HG02885 (cell line): ENCODE measurements around the gene POC1A.

Experiments used
- ATAC-seq: cut with Tn5 transposase; IDR thresholded peaks from one replicate; pipeline ENCODE4 v1.9.1; 2021; ENCODE audit warnings: mild to moderate bottlenecking; ENCODE audit not compliant: unreplicated experiment, poor library complexity

Gene POC1A

GRCh38 chr3:52072020-52072419, 82.2 kb downstream of the POC1A start:
- ATAC-seq: no peak

GRCh38 chr3:52070724-52071621, 83.2 kb downstream of the POC1A start:
- ATAC-seq: no peak

GRCh38 chr3:52069855-52070254, 84.4 kb downstream of the POC1A start:
- no peak for ATAC-seq

GRCh38 chr3:52069135-52069534, 85.1 kb downstream of the POC1A start:
- no peak for ATAC-seq

- ATAC-seq: no peak
Measured at GRCh38 chr3:52068730-52069129, 85.5 kb downstream of the POC1A start.

GRCh38 chr3:52068055-52068571, 86.1 kb downstream of the POC1A start:
- no peak for ATAC-seq

GRCh38 chr3:52067526-52067925, 86.7 kb downstream of the POC1A start:
- ATAC-seq: no peak

- no peak for ATAC-seq
Measured at GRCh38 chr3:52067046-52067445, 87.2 kb downstream of the POC1A start.

GRCh38 chr3:52065264-52065756, 88.9 kb downstream of the POC1A start:
- no peak for ATAC-seq

- no peak for ATAC-seq
Measured at GRCh38 chr3:52064561-52064960, 89.7 kb downstream of the POC1A start.

GRCh38 chr3:52063026-52063723, 91.0 kb downstream of the POC1A start:
- ATAC-seq: no peak

GRCh38 chr3:52062505-52062904, 91.7 kb downstream of the POC1A start:
- ATAC-seq: peak; percentile 45

GRCh38 chr3:52061121-52061910, 92.9 kb downstream of the POC1A start:
- no peak for ATAC-seq

GRCh38 chr3:52059781-52060180, 94.4 kb downstream of the POC1A start:
- no peak for ATAC-seq

GRCh38 chr3:52057812-52058495, 96.3 kb downstream of the POC1A start:
- no peak for ATAC-seq

GRCh38 chr3:52056968-52057811, 97.0 kb downstream of the POC1A start:
- peak; percentile 81 for ATAC-seq

- peak; percentile 37 for ATAC-seq
Measured at GRCh38 chr3:52056521-52056967, 97.7 kb downstream of the POC1A start, which contains the start of gene DUSP7. Gene DUSP7, minus strand, starts transcription at chr3:52056571. Its CDS starts 205 bp downstream, at chr3:52056366.

GRCh38 chr3:52055537-52056351, 98.5 kb downstream of the POC1A start:
- ATAC-seq: peak; percentile 15
